ENCODE measurements around the gene JAML. TPM values are rescaled to one million over a fixed set of nuclear protein-coding genes. Genes with fewer than 3 reads are reported as not detected.

The JAML gene
- total and polyA plus RNA-seq, 2 of the 8 experiments (the other 6 are each of a cell fraction or from before 2014, with no cell fraction given), result 0.12 to 0.58 TPM

DNA sequence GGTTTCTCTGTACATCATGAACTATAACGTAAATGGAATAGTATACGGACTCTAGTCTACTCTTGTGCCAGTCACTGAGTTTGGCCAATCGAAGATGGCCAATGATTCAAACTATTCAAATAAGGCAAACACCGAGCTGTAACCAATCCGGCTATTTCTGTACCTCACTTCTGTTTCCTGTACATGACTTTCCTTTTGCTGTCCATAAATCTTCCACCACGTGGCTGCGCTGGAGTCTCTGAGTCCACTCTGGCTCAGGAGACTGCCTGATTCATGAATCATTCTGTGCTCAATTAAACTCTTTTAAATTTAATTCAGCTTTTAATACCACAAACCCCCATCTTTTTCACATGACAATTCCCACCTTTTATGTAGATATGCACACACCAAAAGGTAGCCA is 1.5 kb upstream of the JAML start:
- Histone ChIP-seq H4K91ac (replicated peaks; ENCODE audit: insufficient read length, low read length) (no peak overlapping the region), H2BK5ac (ENCODE audit: low read depth, low read length) (no peak overlapping the region), H3K23me2 (ENCODE audit: low read depth, low read length) (no peaks in the 10 kb centered on the region), H3K4me1 (replicated peaks in 1 of 4; ENCODE audit: control insufficient read depth in 3 of 4, insufficient read depth in 4 of 4, low read length in 3 of 4) (peaks cover 0 to 2% (median 0%) of the 10 kb centered on the region in 4 experiments; a peak in 1 of 7 replicates), H3K18ac (ENCODE audit: extremely low read depth, low read length) (no peak overlapping the region), H4K5ac (ENCODE audit: insufficient read length, low read depth, low read length) (no peak overlapping the region), H3K79me1 (ENCODE audit: low read depth, low read length) (no peaks in the 10 kb centered on the region), H3K9ac (replicated peaks in 1 of 4; ENCODE audit: extremely low read depth in 1 of 4, low read depth in 3 of 4, low read length in 3 of 4) (no peak overlapping the region), H3K4me2 (ENCODE audit: insufficient read depth in 1 of 2, low read depth in 2 of 2, low read length in 2 of 2) (no peak overlapping the region), H3K56ac (replicated peaks; ENCODE audit: insufficient read length, low read depth, low read length) (no peak overlapping the region), H2AK5ac (ENCODE audit: low read depth, low read length) (no peak overlapping the region), H3K4me3 (ENCODE audit: extremely low read depth in 1 of 4, insufficient read depth in 2 of 4, low read depth in 3 of 4, low read length in 4 of 4) (no peak overlapping the region), H2BK20ac (ENCODE audit: low read length) (no peak overlapping the region), H2BK120ac (replicated peaks; ENCODE audit: low read depth, low read length) (no peak overlapping the region), H4K8ac (ENCODE audit: extremely low read depth, insufficient read depth, low read length) (no peak overlapping the region), H3K27me3 (replicated peaks in 1 of 4; ENCODE audit: control insufficient read depth in 3 of 4, extremely low read depth in 1 of 4, insufficient read depth in 3 of 4, low read length in 3 of 4) (no peaks in the 10 kb centered on the region), H2AFZ (ENCODE audit: low read length) (no peak overlapping the region), H3K4ac (replicated peaks; ENCODE audit: insufficient read length, low read depth, low read length) (no peak overlapping the region), H4K20me1 (replicated peaks in 1 of 2; ENCODE audit: control insufficient read depth in 1 of 2, insufficient read depth in 2 of 2, low read length in 2 of 2) (no peaks in the 10 kb centered on the region), H3K36me3 (ENCODE audit: control insufficient read depth in 2 of 4, insufficient read depth in 4 of 4, low read length in 3 of 4) (no peaks in the 10 kb centered on the region), H3K79me2 (ENCODE audit: control insufficient read depth in 1 of 2, insufficient read depth in 2 of 2, low read length in 2 of 2) (no peaks in the 10 kb centered on the region), H3K14ac (ENCODE audit: insufficient read length) (no peak overlapping the region), H3K27ac (ENCODE audit: low read depth, low read length) (no peak overlapping the region), H2BK12ac (ENCODE audit: low read depth, low read length) (no peak overlapping the region), H3K23ac (ENCODE audit: insufficient read length) (no peak overlapping the region), H3K9me3 (ENCODE audit: insufficient read depth in 2 of 2, low read depth in 1 of 2, low read length in 1 of 2) (no peaks in the 10 kb centered on the region), H2BK15ac (ENCODE audit: low read length) (no peak overlapping the region)
- DNase-seq (ENCODE audit: low read depth in 1 of 2, low spot score in 2 of 2) (no peak), FAIRE-seq (no peak)
- 96% methylated on average over 7 of the region's 7 CpGs; no CpG with 5 or more reads in 1 of the 2 experiments for WGBS, 2 experiments (ENCODE audit: extremely low coverage in 1 of 2, insufficient coverage in 1 of 2, insufficient read length in 1 of 2, insufficient replicate concordance in 2 of 2, low coverage in 1 of 2, low lambda C conversion rate in 2 of 2, missing lambda C conversion rate in 1 of 2)
- POLR2A ChIA-PET (ENCODE audit: partially characterized antibody), result no interaction called here
- CTCF ChIA-PET (ENCODE audit: partially characterized antibody), result interaction anchor here (1.4 to 2.5 kb wide), 5 partner anchors 10 to 69 kb away, joined by 3 to 8 read pairs (median 4); no protein-coding TSS in a partner anchor
- TF ChIP-seq FOSL1 (IDR thresholded peaks at IDR 0.05; ENCODE audit: insufficient read depth, low read depth, low read length) (no peak), CREB1 (IDR thresholded peaks at IDR 0.05) (no peak), CEBPB (IDR thresholded peaks at IDR 0.05; ENCODE audit: low read depth, low read length) (no peak), ATF3 (IDR thresholded peaks at IDR 0.05; ENCODE audit: insufficient read depth, low read depth, low read length) (no peak), JUND (IDR thresholded peaks at IDR 0.05; ENCODE audit: low read length) (no peak), SP1 (IDR thresholded peaks at IDR 0.05; ENCODE audit: low read depth, low read length) (no peak), PHF8 (conservative IDR thresholded peaks at IDR 0.05; ENCODE audit: low read depth, low read length) (no peak), RXRA (IDR thresholded peaks at IDR 0.05; ENCODE audit: insufficient read depth, low read depth, low read length) (no peak), HDAC2 (IDR thresholded peaks at IDR 0.05; ENCODE audit: borderline replicate concordance in 1 of 2, low read depth in 2 of 2, low read length in 2 of 2) (no peak), TAF1 (IDR thresholded peaks at IDR 0.05; ENCODE audit: low read depth, low read length) (no peak)
- TF ChIP-seq, protein P1, sequence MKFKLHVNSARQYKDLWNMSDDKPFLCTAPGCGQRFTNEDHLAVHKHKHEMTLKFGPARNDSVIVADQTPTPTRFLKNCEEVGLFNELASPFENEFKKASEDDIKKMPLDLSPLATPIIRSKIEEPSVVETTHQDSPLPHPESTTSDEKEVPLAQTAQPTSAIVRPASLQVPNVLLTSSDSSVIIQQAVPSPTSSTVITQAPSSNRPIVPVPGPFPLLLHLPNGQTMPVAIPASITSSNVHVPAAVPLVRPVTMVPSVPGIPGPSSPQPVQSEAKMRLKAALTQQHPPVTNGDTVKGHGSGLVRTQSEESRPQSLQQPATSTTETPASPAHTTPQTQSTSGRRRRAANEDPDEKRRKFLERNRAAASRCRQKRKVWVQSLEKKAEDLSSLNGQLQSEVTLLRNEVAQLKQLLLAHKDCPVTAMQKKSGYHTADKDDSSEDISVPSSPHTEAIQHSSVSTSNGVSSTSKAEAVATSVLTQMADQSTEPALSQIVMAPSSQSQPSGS (IDR thresholded peaks at IDR 0.05; ENCODE audit: low read length), result no peak
- TF ChIP-seq, protein P2, sequence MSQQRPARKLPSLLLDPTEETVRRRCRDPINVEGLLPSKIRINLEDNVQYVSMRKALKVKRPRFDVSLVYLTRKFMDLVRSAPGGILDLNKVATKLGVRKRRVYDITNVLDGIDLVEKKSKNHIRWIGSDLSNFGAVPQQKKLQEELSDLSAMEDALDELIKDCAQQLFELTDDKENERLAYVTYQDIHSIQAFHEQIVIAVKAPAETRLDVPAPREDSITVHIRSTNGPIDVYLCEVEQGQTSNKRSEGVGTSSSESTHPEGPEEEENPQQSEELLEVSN (IDR thresholded peaks at IDR 0.05), result no peak

Data from H1 (cell line).